ENCODE data around the gene BCAR1.
"Not testable (repeated sequence)": the region's sequence is repeated elsewhere in the genome, so short reads cannot be mapped to it uniquely, and the experiment has no call there.

The BCAR1 gene

DNA sequence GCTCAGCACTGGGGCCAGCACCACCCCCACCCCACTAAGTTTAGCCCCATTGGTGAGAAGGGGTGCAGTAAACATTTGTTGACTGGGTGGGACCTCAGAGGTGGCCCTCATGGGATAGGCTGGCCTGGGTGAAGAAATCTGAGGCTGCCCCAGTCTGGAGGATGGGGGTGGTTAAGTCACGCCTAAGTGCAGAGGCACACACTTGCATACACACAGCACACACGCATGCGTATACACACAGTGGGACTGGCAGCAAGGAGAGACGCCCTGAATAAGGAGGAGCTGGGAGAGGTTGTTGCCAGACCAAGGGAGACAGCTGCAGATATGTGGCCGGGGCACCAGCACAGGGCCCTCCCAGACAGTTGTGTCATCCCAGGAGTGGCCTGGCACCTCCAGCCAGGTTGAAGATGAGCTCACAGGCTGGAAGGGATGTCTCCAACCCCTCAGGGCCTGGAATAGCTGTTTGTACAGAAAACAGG lies 3.0 kb upstream of the BCAR1 start:
- DNase-seq (ENCODE audit: low spot score) = no peak

- DNase-seq (ENCODE audit: low spot score) = no peak
Observed at GRCh38 chr16:75252946-75253911, 1.8 kb upstream of the BCAR1 start.

GRCh38 chr16:75252049-75252864 lies 833 bp upstream of the BCAR1 start:
- no peak for DNase-seq (ENCODE audit: low spot score)

DNA sequence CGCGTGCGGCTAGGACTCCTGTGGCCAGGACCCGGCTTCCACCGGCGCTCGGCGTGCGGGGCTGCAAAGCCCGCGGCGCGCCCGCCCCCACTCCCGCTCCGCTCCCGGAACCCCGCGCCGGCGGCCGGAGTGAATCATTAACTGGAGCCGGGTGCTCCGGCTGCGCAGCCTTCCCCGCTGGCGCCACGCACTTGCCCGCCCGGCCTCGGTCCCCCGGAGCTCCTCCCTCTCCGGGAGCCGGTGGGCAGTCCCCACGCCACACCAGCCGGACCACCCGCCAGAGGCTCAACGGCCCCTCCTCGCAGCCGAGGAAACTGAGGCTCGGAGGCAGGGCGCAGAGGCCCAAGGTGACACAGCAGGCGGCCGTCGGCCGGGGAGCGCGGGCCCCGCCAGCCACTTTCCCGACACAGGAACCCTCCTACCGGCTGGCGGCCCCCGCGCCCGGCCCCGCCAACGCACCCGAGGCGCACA lies 580 bp downstream of the BCAR1 start:
- DNase-seq (ENCODE audit: low spot score) = no peak

DNA sequence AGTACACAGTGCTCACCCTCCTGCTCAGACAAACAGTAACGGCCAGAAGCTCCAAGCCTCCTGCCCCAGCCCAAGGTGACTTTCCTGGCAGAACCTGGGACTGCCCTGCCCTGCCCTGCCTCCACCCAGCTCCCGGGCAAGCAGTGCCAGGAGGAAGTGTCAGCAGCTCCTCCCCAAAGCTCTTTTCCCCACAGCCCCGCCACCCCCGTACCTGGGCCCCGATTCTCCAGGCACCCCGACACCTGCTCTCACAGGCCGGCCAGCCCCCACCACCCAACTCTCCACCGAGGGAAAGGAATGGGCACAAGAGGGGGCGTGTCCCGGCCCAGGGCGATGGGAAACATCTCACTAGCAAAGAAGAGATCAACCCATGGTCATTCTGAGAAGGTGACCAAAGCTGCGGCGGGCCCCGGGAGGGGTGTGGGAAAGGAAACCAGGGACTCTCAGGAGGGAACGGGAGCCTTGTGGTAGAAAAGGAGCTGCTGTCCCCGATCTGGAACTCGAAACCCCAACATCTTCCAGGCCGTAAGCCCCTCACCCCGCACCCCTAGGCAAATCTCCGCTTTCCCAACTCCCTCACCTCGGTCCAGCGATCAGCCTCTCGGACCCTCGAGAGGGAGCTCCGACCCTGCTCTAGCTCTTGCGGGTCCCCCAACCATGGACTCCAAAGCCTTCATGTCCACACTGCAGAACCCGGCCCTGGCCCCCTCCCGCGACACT lies 1.2 kb downstream of the BCAR1 start:
- DNase-seq (ENCODE audit: low spot score) = no peak

GRCh38 chr16:75249441-75249840 lies 2.0 kb downstream of the BCAR1 start:
- no peak for DNase-seq (ENCODE audit: low spot score)

GRCh38 chr16:75248536-75249380 lies 2.7 kb downstream of the BCAR1 start:
- DNase-seq (ENCODE audit: low spot score) = no peak

- peak; percentile 48 for DNase-seq (ENCODE audit: low spot score)
Observed at GRCh38 chr16:75248142-75248535, 3.3 kb downstream of the BCAR1 start.

- no peak for DNase-seq (ENCODE audit: low spot score)
Observed at GRCh38 chr16:75247249-75247648, 4.2 kb downstream of the BCAR1 start.

- no peak for DNase-seq (ENCODE audit: low spot score)
Observed at GRCh38 chr16:75246504-75247205, 4.8 kb downstream of the BCAR1 start.

GRCh38 chr16:75244844-75245758 lies 6.3 kb downstream of the BCAR1 start:
- peak; percentile 48 for DNase-seq (ENCODE audit: low spot score)

GRCh38 chr16:75244225-75244809 lies 7.1 kb downstream of the BCAR1 start:
- DNase-seq (ENCODE audit: low spot score) = no peak

GRCh38 chr16:75243667-75244224 lies 7.7 kb downstream of the BCAR1 start:
- no peak for DNase-seq (ENCODE audit: low spot score)

DNA sequence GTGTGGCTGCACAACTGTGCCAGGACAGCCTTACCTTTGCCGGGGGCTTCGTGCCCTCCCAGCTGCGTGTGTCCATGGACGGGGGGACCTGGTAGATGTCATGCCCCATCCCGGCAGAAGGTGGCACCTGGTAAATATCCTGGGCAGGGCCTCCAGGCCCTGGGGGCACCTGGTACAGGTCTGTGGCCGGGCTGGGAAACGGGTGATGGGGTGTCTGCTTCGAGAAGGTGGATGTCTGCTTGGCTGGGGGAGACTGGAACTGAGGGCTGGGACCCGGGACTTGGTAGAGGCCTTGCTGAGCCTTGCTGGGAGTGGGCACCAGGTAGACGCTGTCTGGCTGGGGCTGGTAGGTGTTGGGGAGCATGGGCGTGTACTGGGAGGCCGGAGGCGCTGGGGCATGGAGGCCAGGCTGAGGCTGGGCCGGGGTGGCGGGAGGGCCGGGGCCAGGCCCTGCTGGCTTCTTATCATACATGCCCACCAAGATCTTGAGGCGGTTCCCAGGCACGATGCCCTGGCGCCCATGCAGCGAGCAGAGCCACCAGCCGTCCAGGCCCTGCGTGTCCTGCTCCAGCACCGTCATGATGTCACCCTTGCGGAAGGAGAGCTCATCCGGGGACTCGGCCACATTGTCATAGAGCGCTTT lies 8.9 kb downstream of the BCAR1 start:
- not testable (repeated sequence) for DNase-seq (ENCODE audit: low spot score)

GRCh38 chr16:75241955-75242354 lies 9.5 kb downstream of the BCAR1 start:
- no peak for DNase-seq (ENCODE audit: low spot score)

DNA sequence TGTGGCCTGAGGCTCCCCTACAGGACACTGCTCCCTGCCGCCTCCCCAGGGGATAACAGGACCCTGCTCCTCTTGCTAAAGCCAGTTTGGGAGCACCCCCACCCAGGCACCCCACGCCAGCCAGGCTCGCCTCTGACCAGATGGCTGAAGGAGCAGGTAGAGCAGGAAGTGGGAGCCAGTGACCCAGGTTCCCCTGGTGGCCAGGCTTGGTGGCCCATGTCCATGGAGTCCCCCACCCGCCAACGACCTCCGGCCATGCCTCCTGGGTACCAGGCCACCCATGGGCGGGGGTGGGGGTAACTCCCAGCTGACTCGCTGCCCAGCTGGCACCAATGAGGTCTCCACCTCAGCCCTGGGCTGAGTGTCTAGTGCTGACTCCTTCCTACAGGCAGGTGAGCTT lies 10.0 kb downstream of the BCAR1 start:
- no peak for DNase-seq (ENCODE audit: low spot score)

- not testable (repeated sequence) for DNase-seq (ENCODE audit: low spot score)
Observed at GRCh38 chr16:75240633-75241032, 10.8 kb downstream of the BCAR1 start.

DNA sequence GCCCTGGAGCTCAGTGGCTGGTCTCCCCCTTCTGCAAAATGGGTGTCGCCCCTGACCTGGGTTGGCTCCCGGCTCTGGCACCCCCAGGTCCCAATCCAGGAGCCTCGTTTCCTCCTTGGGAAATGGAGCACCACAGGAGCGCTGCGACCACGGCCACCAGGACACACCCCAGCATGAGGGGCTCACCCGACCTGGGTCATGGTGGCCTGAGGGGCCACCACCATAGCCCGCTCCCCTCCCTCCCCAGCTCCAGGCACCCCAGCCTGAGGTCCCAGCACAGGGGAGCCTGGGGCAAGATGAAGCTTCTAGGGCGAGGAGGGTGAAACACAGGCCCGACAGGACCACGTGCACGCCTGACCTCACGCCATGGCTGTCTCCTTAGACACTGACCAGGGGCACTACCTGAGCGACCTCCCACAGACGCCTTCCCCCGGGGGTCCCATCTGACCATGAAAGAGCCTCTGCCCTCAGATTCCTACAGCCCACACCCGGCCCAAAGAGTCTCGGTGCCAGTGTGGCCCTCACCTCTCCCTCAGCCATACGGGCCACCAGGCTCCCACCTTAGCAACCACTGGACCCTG lies 11.8 kb downstream of the BCAR1 start:
- no peak for DNase-seq (ENCODE audit: low spot score)
